ELR (cell line): ENCODE measurements around the gene OAS1.

Experiments used
- DNase-seq: peaks from one replicate; pipeline ENCODE4 v3.0.0-alpha.2; 2015; ENCODE audit warnings: low read depth

OAS1 gene

DNA sequence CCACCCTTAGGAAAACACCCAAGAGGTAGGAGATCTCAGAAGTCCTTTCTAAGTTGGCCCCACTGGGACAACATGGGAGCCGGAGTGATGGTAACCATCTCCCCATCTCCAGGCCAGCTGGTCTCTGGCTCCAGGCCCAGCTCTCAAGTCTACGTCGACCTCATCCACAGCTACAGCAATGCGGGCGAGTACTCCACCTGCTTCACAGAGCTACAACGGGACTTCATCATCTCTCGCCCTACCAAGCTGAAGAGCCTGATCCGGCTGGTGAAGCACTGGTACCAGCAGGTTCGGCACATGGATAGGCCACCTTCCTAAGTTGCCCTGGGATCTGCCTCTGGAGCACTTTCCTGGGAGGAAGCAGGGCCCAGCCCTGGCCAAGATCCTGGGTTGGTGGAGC is 60.5 kb downstream of the OAS1 start:
- no peak for DNase-seq

DNA sequence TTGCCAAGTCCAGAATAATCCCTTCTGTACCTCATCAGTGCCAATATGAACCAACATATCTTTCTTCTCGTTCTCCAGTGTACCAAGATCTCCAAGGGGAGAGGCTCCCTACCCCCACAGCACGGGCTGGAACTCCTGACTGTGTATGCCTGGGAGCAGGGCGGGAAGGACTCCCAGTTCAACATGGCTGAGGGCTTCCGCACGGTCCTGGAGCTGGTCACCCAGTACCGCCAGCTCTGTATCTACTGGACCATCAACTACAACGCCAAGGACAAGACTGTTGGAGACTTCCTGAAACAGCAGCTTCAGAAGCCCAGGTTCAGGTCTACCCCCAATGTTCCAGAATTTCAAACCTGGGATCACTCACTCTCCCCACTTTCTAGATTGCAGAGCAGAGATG is 61.1 kb downstream of the OAS1 start:
- DNase-seq: no peak
